Measurements from ENCODE around the gene PLA2G4E. TPM values are rescaled to one million over a fixed set of nuclear protein-coding genes. Genes with fewer than 3 reads are reported as not detected.

Gene PLA2G4E
- total RNA-seq, 1 experiment from 2014 or later, result not detected

DNA sequence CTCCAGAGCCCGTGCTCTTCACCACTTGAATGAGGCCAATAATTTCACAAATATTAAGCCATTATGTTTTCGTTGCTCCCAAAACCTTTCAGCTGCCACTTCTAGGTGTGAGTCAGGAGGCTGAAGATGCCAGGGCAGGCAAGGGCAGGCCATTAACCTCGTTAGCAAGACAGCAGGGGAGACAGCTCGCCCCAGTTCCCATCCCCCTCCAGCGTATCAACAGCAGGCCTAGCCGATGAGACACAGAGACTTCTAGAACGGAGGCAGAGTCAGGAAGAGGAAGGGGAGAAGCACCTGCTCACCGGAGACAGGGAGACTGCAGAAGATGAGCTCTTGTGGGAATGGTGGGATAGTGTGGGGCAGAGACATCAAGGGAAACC, 28.0 kb upstream of the PLA2G4E start:
- DNase-seq (no peak), ATAC-seq (no peak)
- Histone ChIP-seq H3K27ac (ENCODE audit: low read length) (no peak overlapping the region), H3K27me3 (ENCODE audit: low read length) (no peaks in the 10 kb centered on the region), H3K79me2 (ENCODE audit: low read length) (no peaks in the 10 kb centered on the region), H3K9me3 (ENCODE audit: low read length) (no peaks in the 10 kb centered on the region), H2AFZ (ENCODE audit: low read length) (no peak overlapping the region), H3F3A (ENCODE audit: low read length, unreplicated experiment) (no peaks in the 10 kb centered on the region), H3K4me3 (ENCODE audit: low read length) (no peak overlapping the region), H3K9me2 (replicated peaks; ENCODE audit: low read length) (no peaks in the 10 kb centered on the region), H3K36me3 (ENCODE audit: low read depth, low read length) (no peaks in the 10 kb centered on the region), H3K4me1 (ENCODE audit: insufficient read depth, low read length) (peaks cover 33% of the 10 kb centered on the region), H3K9ac (ENCODE audit: low read length) (no peak overlapping the region), H3K4me2 (ENCODE audit: low read length) (no peak overlapping the region), H4K20me1 (ENCODE audit: low read length) (no peaks in the 10 kb centered on the region)
- intact Hi-C loops (cut with micrococcal nuclease), result no loop called here
- no TSS peak for BruUV-seq (replicated peaks)
- ChIA-PET POLR2A (ENCODE audit: unreplicated experiment) (no interaction called here), CTCF (no interaction called here)
- TF ChIP-seq, protein P1, sequence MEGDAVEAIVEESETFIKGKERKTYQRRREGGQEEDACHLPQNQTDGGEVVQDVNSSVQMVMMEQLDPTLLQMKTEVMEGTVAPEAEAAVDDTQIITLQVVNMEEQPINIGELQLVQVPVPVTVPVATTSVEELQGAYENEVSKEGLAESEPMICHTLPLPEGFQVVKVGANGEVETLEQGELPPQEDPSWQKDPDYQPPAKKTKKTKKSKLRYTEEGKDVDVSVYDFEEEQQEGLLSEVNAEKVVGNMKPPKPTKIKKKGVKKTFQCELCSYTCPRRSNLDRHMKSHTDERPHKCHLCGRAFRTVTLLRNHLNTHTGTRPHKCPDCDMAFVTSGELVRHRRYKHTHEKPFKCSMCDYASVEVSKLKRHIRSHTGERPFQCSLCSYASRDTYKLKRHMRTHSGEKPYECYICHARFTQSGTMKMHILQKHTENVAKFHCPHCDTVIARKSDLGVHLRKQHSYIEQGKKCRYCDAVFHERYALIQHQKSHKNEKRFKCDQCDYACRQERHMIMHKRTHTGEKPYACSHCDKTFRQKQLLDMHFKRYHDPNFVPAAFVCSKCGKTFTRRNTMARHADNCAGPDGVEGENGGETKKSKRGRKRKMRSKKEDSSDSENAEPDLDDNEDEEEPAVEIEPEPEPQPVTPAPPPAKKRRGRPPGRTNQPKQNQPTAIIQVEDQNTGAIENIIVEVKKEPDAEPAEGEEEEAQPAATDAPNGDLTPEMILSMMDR (conservative IDR thresholded peaks at IDR 0.05; ENCODE audit: low read depth, low read length), result no peak
- TF ChIP-seq EZH2 (IDR thresholded peaks at IDR 0.05; ENCODE audit: low read length, unreplicated experiment), result no peak
- TF ChIP-seq EZH2phosphoT487 (IDR thresholded peaks at IDR 0.05; ENCODE audit: borderline replicate concordance, low read length), result no peak

- no peak overlapping the region for H3K27ac ChIP-seq (ENCODE audit: low read length)
Observed at GRCh38 chr15:42048080-42048820, 27.4 kb upstream of the PLA2G4E start.

More at GRCh38 chr15:42048080-42048820, 27.4 kb upstream of the PLA2G4E start:
- no TSS peak for BruUV-seq (replicated peaks)
- Histone ChIP-seq H4K20me1 (ENCODE audit: low read length) (no peaks in the 10 kb centered on the region), H3K9me2 (replicated peaks; ENCODE audit: low read length) (no peaks in the 10 kb centered on the region), H3K4me1 (ENCODE audit: insufficient read depth, low read length) (peaks cover 33% of the 10 kb centered on the region), H3K9me3 (ENCODE audit: low read length) (no peaks in the 10 kb centered on the region), H3K4me3 (ENCODE audit: low read length) (no peak overlapping the region), H3K4me2 (ENCODE audit: low read length) (no peak overlapping the region), H3K9ac (ENCODE audit: low read length) (no peak overlapping the region), H3K79me2 (ENCODE audit: low read length) (no peaks in the 10 kb centered on the region), H3K27me3 (ENCODE audit: low read length) (no peaks in the 10 kb centered on the region), H2AFZ (ENCODE audit: low read length) (no peak overlapping the region), H3F3A (ENCODE audit: low read length, unreplicated experiment) (no peaks in the 10 kb centered on the region), H3K36me3 (ENCODE audit: low read depth, low read length) (no peaks in the 10 kb centered on the region)
- ATAC-seq, result no peak
- ChIA-PET CTCF (no interaction called here), POLR2A (ENCODE audit: unreplicated experiment) (no interaction called here)
- no peak for DNase-seq
- intact Hi-C loops (cut with micrococcal nuclease), result no loop called here
- no peak for TF ChIP-seq EZH2phosphoT487 (IDR thresholded peaks at IDR 0.05; ENCODE audit: borderline replicate concordance, low read length)
- no peak for TF ChIP-seq EZH2 (IDR thresholded peaks at IDR 0.05; ENCODE audit: low read length, unreplicated experiment)
- TF ChIP-seq, protein P1 (conservative IDR thresholded peaks at IDR 0.05; ENCODE audit: low read depth, low read length), result no peak
